Measurements from ENCODE around the gene TGFBI. TPM values are rescaled to one million over a fixed set of nuclear protein-coding genes. Genes with fewer than 3 reads are reported as not detected.

The TGFBI gene
- total RNA-seq, 1 experiment from 2014 or later: 142 TPM

- H3K27ac Mint-ChIP-seq (ENCODE audit: unreplicated experiment): no peak overlapping the region
- intact Hi-C loops (cut with micrococcal nuclease; ENCODE audit: unreplicated experiment): no loop called here
- H3K27me3 Mint-ChIP-seq (ENCODE audit: insufficient read depth, unreplicated experiment): no peaks in the 10 kb centered on the region
- Histone ChIP-seq H3K27me3 (replicated peaks; ENCODE audit: control insufficient read depth, insufficient read depth, low read length) (no peaks in the 10 kb centered on the region), H3K9me3 (no peaks in the 10 kb centered on the region), H3K4me3 (ENCODE audit: low read depth, low read length) (no peak overlapping the region), H3K4me1 (peaks cover 26% of the 10 kb centered on the region), H3K36me3 (ENCODE audit: control insufficient read depth, insufficient read depth, low read length) (no peaks in the 10 kb centered on the region)
- ChIA-PET CTCF (no interaction called here), POLR2A (no interaction called here)
- peaks cover 9% of the 10 kb centered on the region for H3K9me3 Mint-ChIP-seq (ENCODE audit: unreplicated experiment)
- DNase-seq: no peak
- H3K4me3 Mint-ChIP-seq (ENCODE audit: unreplicated experiment): no peak overlapping the region
- no peaks in the 10 kb centered on the region for H3K36me3 Mint-ChIP-seq (ENCODE audit: insufficient read depth, unreplicated experiment)
- TF ChIP-seq, protein P1, sequence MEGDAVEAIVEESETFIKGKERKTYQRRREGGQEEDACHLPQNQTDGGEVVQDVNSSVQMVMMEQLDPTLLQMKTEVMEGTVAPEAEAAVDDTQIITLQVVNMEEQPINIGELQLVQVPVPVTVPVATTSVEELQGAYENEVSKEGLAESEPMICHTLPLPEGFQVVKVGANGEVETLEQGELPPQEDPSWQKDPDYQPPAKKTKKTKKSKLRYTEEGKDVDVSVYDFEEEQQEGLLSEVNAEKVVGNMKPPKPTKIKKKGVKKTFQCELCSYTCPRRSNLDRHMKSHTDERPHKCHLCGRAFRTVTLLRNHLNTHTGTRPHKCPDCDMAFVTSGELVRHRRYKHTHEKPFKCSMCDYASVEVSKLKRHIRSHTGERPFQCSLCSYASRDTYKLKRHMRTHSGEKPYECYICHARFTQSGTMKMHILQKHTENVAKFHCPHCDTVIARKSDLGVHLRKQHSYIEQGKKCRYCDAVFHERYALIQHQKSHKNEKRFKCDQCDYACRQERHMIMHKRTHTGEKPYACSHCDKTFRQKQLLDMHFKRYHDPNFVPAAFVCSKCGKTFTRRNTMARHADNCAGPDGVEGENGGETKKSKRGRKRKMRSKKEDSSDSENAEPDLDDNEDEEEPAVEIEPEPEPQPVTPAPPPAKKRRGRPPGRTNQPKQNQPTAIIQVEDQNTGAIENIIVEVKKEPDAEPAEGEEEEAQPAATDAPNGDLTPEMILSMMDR (IDR thresholded peaks at IDR 0.05; ENCODE audit: insufficient read depth in 1 of 2, low read depth in 1 of 2, low read length in 1 of 2, severe bottlenecking in 1 of 2, unreplicated experiment in 1 of 2): no peak
- BruUV-seq (replicated peaks): no TSS peak
- H3K4me1 Mint-ChIP-seq (ENCODE audit: low read depth, unreplicated experiment): peaks cover 17% of the 10 kb centered on the region
Observed at GRCh38 chr5:136076067-136076466, 47.3 kb downstream of the TGFBI start.

DNA sequence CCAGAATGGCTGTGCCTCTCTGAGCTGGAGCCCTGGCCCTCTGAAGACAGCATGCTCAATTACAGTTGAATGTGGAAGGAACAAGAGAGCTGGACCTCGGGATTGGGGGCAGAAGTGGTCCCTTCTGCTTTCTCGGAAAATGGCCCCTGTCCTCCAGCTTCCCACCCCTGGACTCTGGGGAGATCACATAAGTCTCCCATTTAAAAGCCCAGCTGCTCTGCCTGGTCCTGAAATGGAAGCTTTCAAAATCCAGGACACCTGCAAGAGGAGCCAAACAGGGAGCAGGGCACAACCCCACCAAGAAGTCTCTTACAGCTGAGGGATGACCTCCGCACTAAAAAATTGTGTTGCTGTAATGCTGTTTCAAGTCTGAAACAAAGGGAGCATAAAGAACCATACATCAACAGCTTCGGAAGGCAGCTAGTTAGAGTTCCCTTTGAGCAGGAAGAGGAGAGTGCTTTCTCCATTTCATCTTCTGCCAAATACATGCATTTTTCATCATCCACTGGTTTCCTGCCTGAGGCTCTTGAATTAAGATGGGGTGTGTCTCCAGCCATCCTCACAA is 48.2 kb downstream of the TGFBI start:
- no peaks in the 10 kb centered on the region for H3K27me3 ChIP-seq (replicated peaks; ENCODE audit: control insufficient read depth, insufficient read depth, low read length)
- ChIA-PET POLR2A (no interaction called here), CTCF (interaction anchor here (0.6 kb wide), 1 partner anchor 196 kb away, joined by 7 read pairs; no protein-coding TSS in a partner anchor)
- no peaks in the 10 kb centered on the region for H3K36me3 ChIP-seq (ENCODE audit: control insufficient read depth, insufficient read depth, low read length)
- peaks cover 26% of the 10 kb centered on the region for H3K4me1 ChIP-seq
- H3K27me3 Mint-ChIP-seq (ENCODE audit: insufficient read depth, unreplicated experiment): no peaks in the 10 kb centered on the region
- H3K4me3 ChIP-seq (ENCODE audit: low read depth, low read length): no peak overlapping the region
- peaks cover under 1% of the 10 kb centered on the region for H3K9me3 Mint-ChIP-seq (ENCODE audit: unreplicated experiment)
- DNase-seq: no peak
- no peaks in the 10 kb centered on the region for H3K36me3 Mint-ChIP-seq (ENCODE audit: insufficient read depth, unreplicated experiment)
- no TSS peak for BruUV-seq (replicated peaks)
- intact Hi-C loops (cut with micrococcal nuclease; ENCODE audit: unreplicated experiment): no loop called here
- no peak overlapping the region for H3K4me3 Mint-ChIP-seq (ENCODE audit: unreplicated experiment)
- H3K4me1 Mint-ChIP-seq (ENCODE audit: low read depth, unreplicated experiment): peaks cover 9% of the 10 kb centered on the region
- TF ChIP-seq, protein P1 (IDR thresholded peaks at IDR 0.05; ENCODE audit: insufficient read depth in 1 of 2, low read depth in 1 of 2, low read length in 1 of 2, severe bottlenecking in 1 of 2, unreplicated experiment in 1 of 2): no peak
- no peak overlapping the region for H3K27ac Mint-ChIP-seq (ENCODE audit: unreplicated experiment)
- no peaks in the 10 kb centered on the region for H3K9me3 ChIP-seq

DNA sequence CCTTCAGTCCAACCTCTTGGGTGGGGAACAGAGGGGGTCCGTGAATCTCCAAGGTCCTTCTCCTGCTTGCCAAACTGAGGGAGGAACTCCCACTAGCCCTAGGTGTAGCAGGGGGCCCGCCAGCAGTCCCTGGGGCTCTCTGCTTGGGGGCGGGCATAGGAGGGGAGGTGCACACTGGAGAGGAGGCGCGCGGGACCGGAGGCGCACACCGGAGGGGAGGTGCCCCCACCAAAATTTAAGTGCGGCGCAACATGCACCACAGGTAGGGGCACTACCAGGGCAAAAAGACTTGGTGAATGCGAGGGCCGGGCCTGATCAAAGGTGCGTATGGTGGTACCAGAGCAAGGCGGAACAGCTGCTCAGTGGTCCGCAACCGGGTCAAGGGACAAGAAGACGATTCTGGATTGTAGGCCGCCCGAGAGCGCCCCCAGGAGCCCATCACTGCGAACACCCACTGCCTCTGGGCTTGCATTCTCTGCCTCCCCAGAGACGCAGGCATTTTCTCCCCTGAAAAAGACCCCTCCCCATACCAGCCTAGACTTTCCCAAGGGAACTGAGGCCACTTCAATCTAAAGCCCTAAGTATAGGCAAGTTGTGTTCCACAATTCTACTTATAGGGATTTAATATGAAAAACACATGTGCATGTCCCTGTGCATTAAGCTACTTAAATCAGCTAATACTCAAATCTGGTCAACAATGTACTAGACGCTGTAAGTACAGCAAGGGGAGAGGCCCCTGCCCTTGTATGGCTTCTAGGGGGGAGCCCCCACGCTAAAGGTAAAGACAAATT is 50.6 kb downstream of the TGFBI start:
- BruUV-seq (replicated peaks): no TSS peak
- POLR2A ChIA-PET: no interaction called here
- Mint-ChIP-seq H3K9me3 (ENCODE audit: unreplicated experiment) (no peaks in the 10 kb centered on the region), H3K27ac (ENCODE audit: unreplicated experiment) (no peak overlapping the region), H3K4me1 (ENCODE audit: low read depth, unreplicated experiment) (no peaks in the 10 kb centered on the region), H3K36me3 (ENCODE audit: insufficient read depth, unreplicated experiment) (no peaks in the 10 kb centered on the region), H3K4me3 (ENCODE audit: unreplicated experiment) (no peak overlapping the region), H3K27me3 (ENCODE audit: insufficient read depth, unreplicated experiment) (no peaks in the 10 kb centered on the region)
- no peaks in the 10 kb centered on the region for H3K27me3 ChIP-seq (replicated peaks; ENCODE audit: control insufficient read depth, insufficient read depth, low read length)
- no peak for DNase-seq
- CTCF ChIA-PET: no interaction called here
- no peak overlapping the region for H3K4me3 ChIP-seq (ENCODE audit: low read depth, low read length)
- no peaks in the 10 kb centered on the region for H3K9me3 ChIP-seq
- H3K36me3 ChIP-seq (ENCODE audit: control insufficient read depth, insufficient read depth, low read length): no peaks in the 10 kb centered on the region
- intact Hi-C loops (cut with micrococcal nuclease; ENCODE audit: unreplicated experiment): no loop called here
- peaks cover 11% of the 10 kb centered on the region for H3K4me1 ChIP-seq
- TF ChIP-seq, protein P1 (IDR thresholded peaks at IDR 0.05; ENCODE audit: insufficient read depth in 1 of 2, low read depth in 1 of 2, low read length in 1 of 2, severe bottlenecking in 1 of 2, unreplicated experiment in 1 of 2): no peak
